Fibroblast of lung (primary cell): ENCODE measurements around the gene MRPL55.

ENCODE experiments used
- CTCF ChIP-seq, 2 donors: IDR thresholded peaks in 1 of 2; conservative IDR thresholded peaks in 1 of 2; 1 replicate in 1 of 2; 2 replicates in 1 of 2; pipeline ENCODE4 v1.5.1; 2011 to 2012; ENCODE audit warnings: low read length in 2 of 2, control low read depth in 1 of 2, inconsistent platforms in 1 of 2, low read depth in 1 of 2, mild to moderate bottlenecking in 1 of 2
- EZH2 ChIP-seq: IDR thresholded peaks from 2 replicates; pipeline ENCODE4 v1.5.1; 2012; ENCODE audit warnings: low read length, control low read depth, mild to moderate bottlenecking; ENCODE audit errors: missing control alignments

GRCh38 chr1:228064741-228065542 is 44.2 kb downstream of the MRPL55 start:
- no peak for TF ChIP-seq CTCF (conservative IDR thresholded peaks at IDR 0.05 in 1 of 2, IDR thresholded peaks at IDR 0.05 in 1 of 2; ENCODE audit: low read depth in 1 of 2, low read length in 2 of 2)
- no peak for TF ChIP-seq EZH2
